Endothelial cell of umbilical vein (primary cell): Measurements from ENCODE around the gene CHL1. TPM values are rescaled to one million over a fixed set of nuclear protein-coding genes. Genes with fewer than 3 reads are reported as not detected.

Experiments
- BruUV-seq: library from RNA; stranded (reverse); fragments of 400-500 nt; replicated peaks from 2 replicates; lab custom pipeline; 2021; lab: Mats Ljungman, UMichigan
- CTCF ChIA-PET: fragments of 300-600, 350-600 bp; sonication (Branson Sonifier 250); formaldehyde crosslinking; loops from one replicate; lab custom pipeline; 2021; ENCODE audit warnings: antibody characterized with exemption, inconsistent platforms; lab: Charles Lee
- POLR2A ChIA-PET: fragments of 300-600, 350-600 bp; sonication (Branson Sonifier 250); formaldehyde crosslinking; loops from one replicate; lab custom pipeline; 2021; ENCODE audit warnings: antibody characterized with exemption, inconsistent platforms; lab: Charles Lee
- DNase-seq: peaks from one replicate; pipeline ENCODE4 v3.0.0-alpha.2; 2011; ENCODE audit warnings: low read depth, low spot score
- FAIRE-seq: peaks from 2 replicates; lab custom pipeline; 2011; peaks lifted over from hg19 to GRCh38; lab: Jason Lieb, UNC
- H2AFZ ChIP-seq: 2 replicates; pipeline ENCODE4 v1.6.0; 2012; ENCODE audit warnings: low read depth, low read length, control low read depth, inconsistent platforms
- H3K27ac ChIP-seq: 2 replicates; pipeline ENCODE4 v1.5.1; 2011; ENCODE audit warnings: low read depth, mild to moderate bottlenecking, control low read depth, low read length, moderate library complexity; ENCODE audit not compliant: insufficient read depth
- H3K27me3 ChIP-seq, 2 experiments: 2 replicates each; pipeline versions ENCODE4 v1.6.0 to v1.6.1; 2011; ENCODE audit warnings: low read length in 2 of 2, mixed read lengths in 1 of 2; ENCODE audit not compliant: control insufficient read depth in 2 of 2, insufficient read depth in 2 of 2
- H3K36me3 ChIP-seq, 2 experiments: 2 replicates in 1 of 2; 3 replicates in 1 of 2; pipeline ENCODE4 v1.5.1; 2011; ENCODE audit warnings: low read length in 2 of 2, mild to moderate bottlenecking in 1 of 2, moderate library complexity in 1 of 2; ENCODE audit not compliant: control insufficient read depth in 2 of 2, insufficient read depth in 2 of 2; ENCODE audit errors: extremely low read depth in 1 of 2
- H3K4me1 ChIP-seq: 3 replicates; pipeline ENCODE4 v1.5.1; 2011; ENCODE audit warnings: mild to moderate bottlenecking, low read length; ENCODE audit not compliant: control insufficient read depth, insufficient read depth; ENCODE audit errors: extremely low read depth
- H3K4me2 ChIP-seq: 2 replicates; pipeline ENCODE4 v1.6.1; 2011; ENCODE audit warnings: low read length, control low read depth, mixed read lengths; ENCODE audit not compliant: insufficient read depth
- H3K4me3 ChIP-seq, 3 experiments: fragments of 200-600 bp in 1 of 3; sonication (generic), shearing (Covaris generic) in 1 of 3; replicated peaks in 1 of 3; 2 replicates each; pipeline ENCODE4 v1.5.1; 2011 to 2016; ENCODE audit warnings: control low read depth in 3 of 3, low read length in 3 of 3, mild to moderate bottlenecking in 2 of 3, inconsistent platforms in 1 of 3, low read depth in 1 of 3, moderate library complexity in 1 of 3; ENCODE audit not compliant: insufficient read depth in 1 of 3
- H3K79me2 ChIP-seq: 2 replicates; pipeline ENCODE4 v1.6.0; 2012; ENCODE audit warnings: low read length, inconsistent platforms; ENCODE audit not compliant: control insufficient read depth, insufficient read depth
- H3K9ac ChIP-seq: replicated peaks from 2 replicates; pipeline ENCODE3; 2011; ENCODE audit warnings: low read length, control low read depth; ENCODE audit not compliant: insufficient read depth; ENCODE audit errors: extremely low read depth
- H3K9me1 ChIP-seq: replicated peaks from 3 replicates; pipeline ENCODE4 v1.6.0; 2011; ENCODE audit warnings: mild to moderate bottlenecking, low read length; ENCODE audit not compliant: control insufficient read depth, insufficient read depth; ENCODE audit errors: extremely low read depth
- H3K9me3 ChIP-seq: replicated peaks from 2 replicates; pipeline ENCODE4 v1.5.1; 2012; ENCODE audit warnings: low read length, inconsistent platforms; ENCODE audit not compliant: control insufficient read depth, insufficient read depth
- H4K20me1 ChIP-seq: replicated peaks from 2 replicates; pipeline ENCODE3; 2011; ENCODE audit warnings: mild to moderate bottlenecking, low read length; ENCODE audit not compliant: control insufficient read depth, insufficient read depth; ENCODE audit errors: extremely low read depth
- EZH2 ChIP-seq: IDR thresholded peaks from 2 replicates; pipeline ENCODE4 v1.6.1; 2012; ENCODE audit warnings: borderline replicate concordance, low read depth, mild to moderate bottlenecking, moderate library complexity, low read length, inconsistent platforms; ENCODE audit not compliant: severe bottlenecking
- FOS ChIP-seq: IDR thresholded peaks from 2 replicates; pipeline ENCODE4 v1.6.1; 2011; ENCODE audit warnings: mild to moderate bottlenecking, low read length, moderate library complexity, borderline replicate concordance; ENCODE audit not compliant: insufficient read depth
- GATA2 ChIP-seq: IDR thresholded peaks from 2 replicates; pipeline ENCODE4 v1.7.0; 2011; ENCODE audit warnings: low read depth, mild to moderate bottlenecking, moderate library complexity, mixed read lengths, low read length; ENCODE audit not compliant: insufficient read length, insufficient read depth
- JUN ChIP-seq: IDR thresholded peaks from 2 replicates; pipeline ENCODE4 v1.6.1; 2011; ENCODE audit warnings: borderline replicate concordance, low read depth; ENCODE audit not compliant: insufficient read length, insufficient read depth
- POLR2A ChIP-seq: IDR thresholded peaks from 2 replicates; pipeline ENCODE4 v1.6.1; 2012; ENCODE audit warnings: low read depth, mild to moderate bottlenecking, control low read depth, low read length
- POLR2AphosphoS5 ChIP-seq: IDR thresholded peaks from 2 replicates; pipeline ENCODE4 v1.6.1; 2012; ENCODE audit warnings: low read depth, mild to moderate bottlenecking, control low read depth, low read length, moderate library complexity; ENCODE audit not compliant: insufficient read depth
- dilution Hi-C: fragments of 300-500 bp; cut with MboI; formaldehyde crosslinking; loops from one replicate; pipeline ENCODE4 v1.15.0; 2019; ENCODE audit warnings: low sequenced_read_pairs; ENCODE audit not compliant: extremely low pct_ligation_motif_present
- intact Hi-C: fragments of 100-400 bp; cut with micrococcal nuclease; formaldehyde crosslinking; loops from one replicate; pipeline ENCODE4 v1.10.0; 2022
- polyA plus RNA-seq, 4 experiments: library from polyadenylated mRNA; depleted of rRNA in 3 of 4; stranded (reverse) in 3 of 4; unstranded in 1 of 4; fragments of >200 nt; gene quantifications; 2 replicates each; pipeline versions ENCODE4 v1.2.1 to v1.2.3, GENCODE V29; 2011 to 2012; ENCODE audit warnings: missing spikeins in 1 of 4
- total RNA-seq: library from RNA; stranded (reverse); gene quantifications from 2 replicates; pipeline ENCODE4 v1.2.3, GENCODE V29; 2021
- TF ChIP-seq, protein P1 (sequence below): IDR thresholded peaks from 2 replicates; pipeline ENCODE4 v1.6.1; 2011; ENCODE audit not compliant: insufficient read depth, insufficient read length
- TF ChIP-seq, protein P2 (sequence below), 2 donors: IDR thresholded peaks; 1 replicate in 1 of 2; 2 replicates in 1 of 2; pipeline ENCODE4 v1.5.1; 2011; ENCODE audit warnings: low read length in 2 of 2, mild to moderate bottlenecking in 2 of 2, moderate library complexity in 2 of 2, control low read depth in 1 of 2, inconsistent platforms in 1 of 2, low read depth in 1 of 2; ENCODE audit not compliant: insufficient read depth in 1 of 2; ENCODE audit errors: extremely low read depth in 1 of 2

The CHL1 gene
- total and polyA plus RNA-seq, 2 donors (not counting 3 experiments of a cell fraction or from before 2014, with no cell fraction given) = not detected

DNA sequence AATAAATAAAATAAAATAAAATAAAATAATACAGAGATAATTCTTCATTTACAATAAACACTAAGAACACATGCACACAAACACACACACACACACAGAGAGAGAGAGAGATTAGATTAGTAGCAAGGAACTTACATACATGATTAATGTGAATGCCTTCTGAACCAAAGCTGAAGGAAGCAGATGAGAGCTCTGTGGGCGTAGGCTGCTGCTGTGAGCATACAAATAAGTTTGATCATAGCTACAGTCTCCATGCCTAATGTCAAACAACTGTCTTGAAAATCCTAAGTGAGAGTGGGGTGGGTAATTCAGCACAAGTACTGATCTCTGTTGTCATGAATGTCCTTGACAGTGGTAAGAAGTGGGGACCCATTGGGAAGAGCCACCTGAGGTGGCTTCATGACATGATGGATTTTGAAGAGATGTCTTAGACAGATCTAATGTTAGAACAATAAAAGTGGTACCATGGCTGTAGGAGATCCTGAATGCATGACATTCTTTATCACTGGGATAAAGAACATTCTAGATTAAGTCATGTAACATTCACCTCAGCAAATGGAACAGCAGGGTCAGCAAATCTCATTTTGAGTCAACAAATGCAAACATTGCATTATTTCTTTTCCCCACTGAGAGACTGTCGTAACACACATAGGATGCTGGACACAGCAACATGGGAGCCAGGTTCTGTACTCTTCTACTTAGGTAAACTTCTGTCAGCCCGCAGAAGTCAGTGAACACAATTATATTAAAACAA is 46.2 kb downstream of the CHL1 start:
- H3K9me3 ChIP-seq = no peaks in the 10 kb centered on the region
- FAIRE-seq (no peak), DNase-seq (no peak)
- BruUV-seq = no TSS peak
- H3K4me3 ChIP-seq = no peak overlapping the region
- H3K27me3 ChIP-seq = no peaks in the 10 kb centered on the region
- dilution Hi-C loops = no loop called here
- CTCF ChIA-PET = no interaction called here
- no peak overlapping the region for H2AFZ ChIP-seq
- H3K36me3 ChIP-seq = no peaks in the 10 kb centered on the region
- H3K9me1 ChIP-seq = no peaks in the 10 kb centered on the region
- POLR2A ChIA-PET = no interaction called here
- no peaks in the 10 kb centered on the region for H3K79me2 ChIP-seq
- no peak overlapping the region for H3K4me2 ChIP-seq
- intact Hi-C loops = no loop called here
- TF ChIP-seq FOS (no peak), POLR2AphosphoS5 (no peak), EZH2 (no peak), JUN (no peak), POLR2A (no peak), GATA2 (no peak)
- TF ChIP-seq, protein P1, sequence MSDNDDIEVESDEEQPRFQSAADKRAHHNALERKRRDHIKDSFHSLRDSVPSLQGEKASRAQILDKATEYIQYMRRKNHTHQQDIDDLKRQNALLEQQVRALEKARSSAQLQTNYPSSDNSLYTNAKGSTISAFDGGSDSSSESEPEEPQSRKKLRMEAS = no peak
- TF ChIP-seq, protein P2, sequence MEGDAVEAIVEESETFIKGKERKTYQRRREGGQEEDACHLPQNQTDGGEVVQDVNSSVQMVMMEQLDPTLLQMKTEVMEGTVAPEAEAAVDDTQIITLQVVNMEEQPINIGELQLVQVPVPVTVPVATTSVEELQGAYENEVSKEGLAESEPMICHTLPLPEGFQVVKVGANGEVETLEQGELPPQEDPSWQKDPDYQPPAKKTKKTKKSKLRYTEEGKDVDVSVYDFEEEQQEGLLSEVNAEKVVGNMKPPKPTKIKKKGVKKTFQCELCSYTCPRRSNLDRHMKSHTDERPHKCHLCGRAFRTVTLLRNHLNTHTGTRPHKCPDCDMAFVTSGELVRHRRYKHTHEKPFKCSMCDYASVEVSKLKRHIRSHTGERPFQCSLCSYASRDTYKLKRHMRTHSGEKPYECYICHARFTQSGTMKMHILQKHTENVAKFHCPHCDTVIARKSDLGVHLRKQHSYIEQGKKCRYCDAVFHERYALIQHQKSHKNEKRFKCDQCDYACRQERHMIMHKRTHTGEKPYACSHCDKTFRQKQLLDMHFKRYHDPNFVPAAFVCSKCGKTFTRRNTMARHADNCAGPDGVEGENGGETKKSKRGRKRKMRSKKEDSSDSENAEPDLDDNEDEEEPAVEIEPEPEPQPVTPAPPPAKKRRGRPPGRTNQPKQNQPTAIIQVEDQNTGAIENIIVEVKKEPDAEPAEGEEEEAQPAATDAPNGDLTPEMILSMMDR (IDR thresholded peaks at IDR 0.05; ENCODE audit: extremely low read depth in 1 of 2, insufficient read depth in 1 of 2, low read depth in 1 of 2, low read length in 2 of 2) = no peak
- H3K9ac ChIP-seq = no peak overlapping the region
- no peak overlapping the region for H3K27ac ChIP-seq
- no peaks in the 10 kb centered on the region for H3K4me1 ChIP-seq
- H4K20me1 ChIP-seq = no peaks in the 10 kb centered on the region
